OCI-LY1 (cell line): ENCODE results near the gene MSMO1.

Source experiments
- EZH2 ChIP-seq: fragments of 200-600 bp; sonication (generic), shearing (Covaris generic); IDR thresholded peaks from 2 replicates; pipeline ENCODE4 v1.8.0; 2017; ENCODE audit warnings: borderline replicate concordance, mixed run types, mild to moderate bottlenecking, antibody characterized with exemption, low read length, moderate library complexity, mixed read lengths
- TF ChIP-seq, protein P1 (sequence below): fragments of 200-600 bp; sonication (generic), shearing (Covaris generic); IDR thresholded peaks from 2 replicates; pipeline ENCODE4 v1.5.1; 2017; ENCODE audit warnings: mild to moderate bottlenecking, antibody characterized with exemption, low read length, moderate library complexity, mixed read lengths

- TF ChIP-seq, protein P1, sequence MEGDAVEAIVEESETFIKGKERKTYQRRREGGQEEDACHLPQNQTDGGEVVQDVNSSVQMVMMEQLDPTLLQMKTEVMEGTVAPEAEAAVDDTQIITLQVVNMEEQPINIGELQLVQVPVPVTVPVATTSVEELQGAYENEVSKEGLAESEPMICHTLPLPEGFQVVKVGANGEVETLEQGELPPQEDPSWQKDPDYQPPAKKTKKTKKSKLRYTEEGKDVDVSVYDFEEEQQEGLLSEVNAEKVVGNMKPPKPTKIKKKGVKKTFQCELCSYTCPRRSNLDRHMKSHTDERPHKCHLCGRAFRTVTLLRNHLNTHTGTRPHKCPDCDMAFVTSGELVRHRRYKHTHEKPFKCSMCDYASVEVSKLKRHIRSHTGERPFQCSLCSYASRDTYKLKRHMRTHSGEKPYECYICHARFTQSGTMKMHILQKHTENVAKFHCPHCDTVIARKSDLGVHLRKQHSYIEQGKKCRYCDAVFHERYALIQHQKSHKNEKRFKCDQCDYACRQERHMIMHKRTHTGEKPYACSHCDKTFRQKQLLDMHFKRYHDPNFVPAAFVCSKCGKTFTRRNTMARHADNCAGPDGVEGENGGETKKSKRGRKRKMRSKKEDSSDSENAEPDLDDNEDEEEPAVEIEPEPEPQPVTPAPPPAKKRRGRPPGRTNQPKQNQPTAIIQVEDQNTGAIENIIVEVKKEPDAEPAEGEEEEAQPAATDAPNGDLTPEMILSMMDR, result no peak
- TF ChIP-seq EZH2, result no peak
Observed at GRCh38 chr4:165312506-165312905, 15.0 kb upstream of the MSMO1 start.
